ENCODE data around the gene ITGA1. TPM values are rescaled to one million over a fixed set of nuclear protein-coding genes. Genes with fewer than 3 reads are reported as not detected.
"Not testable (repeated sequence)": the region's sequence is repeated elsewhere in the genome, so short reads cannot be mapped to it uniquely, and the experiment has no call there.

The ITGA1 gene
- total RNA-seq, 4 donors from 2014 or later: 5.7 to 20.4 (median 12.4) TPM

DNA sequence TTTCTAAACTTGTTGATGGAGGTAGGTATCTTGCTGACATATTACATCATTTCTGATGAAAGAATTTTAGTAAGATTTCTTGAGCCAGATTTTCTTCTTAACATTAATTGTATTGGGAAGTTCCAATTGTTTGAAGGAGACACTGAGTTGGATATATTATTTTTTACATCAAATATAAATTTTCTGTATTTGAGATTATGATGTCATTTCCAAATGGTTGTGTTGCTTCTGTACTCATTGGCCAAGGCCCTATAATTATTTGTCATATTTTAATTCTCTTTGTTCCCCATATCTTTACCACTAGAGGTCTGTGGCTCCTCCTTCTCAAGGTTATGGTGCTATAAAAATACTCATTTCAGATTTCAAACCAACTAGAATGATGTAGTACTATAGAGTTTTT is 53.4 kb downstream of the ITGA1 start:
- peaks cover 0 to 19% of the 10 kb centered on the region in 2 donors for H3K4me1 ChIP-seq
- H3K27ac ChIP-seq: peak overlapping the region in 2 of 4 donors; percentile 60
- no peak overlapping the region for H3K4me3 ChIP-seq
- no peaks in the 10 kb centered on the region for H3K36me3 ChIP-seq
- no peaks in the 10 kb centered on the region for H3K9me3 ChIP-seq
- H3K27me3 ChIP-seq: no peaks in the 10 kb centered on the region
- DNase-seq (no peak), ATAC-seq (no peak)
- intact Hi-C loops (cut with DNase I; ENCODE audit: low total_unique reads) (no loop called here), in situ Hi-C loops (cut with MboI; ENCODE audit: low sequenced_read_pairs in 4 of 4) (no loop called here)
- TF ChIP-seq POLR2A (IDR thresholded peaks at IDR 0.05) (no peak), CTCF (IDR thresholded peaks at IDR 0.05 in 4 of 5, conservative IDR thresholded peaks at IDR 0.05 in 1 of 5) (no peak)

GRCh38 chr5:52842111-52842510 is 54.4 kb downstream of the ITGA1 start:
- no peak for DNase-seq
- no peaks in the 10 kb centered on the region for H3K27me3 ChIP-seq
- TF ChIP-seq POLR2A (IDR thresholded peaks at IDR 0.05): no peak
- TF ChIP-seq CTCF (IDR thresholded peaks at IDR 0.05 in 4 of 5, conservative IDR thresholded peaks at IDR 0.05 in 1 of 5): no peak
- peaks cover 0 to 17% of the 10 kb centered on the region in 2 donors for H3K4me1 ChIP-seq
- H3K4me3 ChIP-seq: no peak overlapping the region
- no peaks in the 10 kb centered on the region for H3K36me3 ChIP-seq
- H3K27ac ChIP-seq: no peak overlapping the region
- intact Hi-C loops (cut with DNase I; ENCODE audit: low total_unique reads) (no loop called here), in situ Hi-C loops (cut with MboI; ENCODE audit: low sequenced_read_pairs in 4 of 4) (no loop called here)
- ATAC-seq: no peak
- H3K9me3 ChIP-seq: no peaks in the 10 kb centered on the region

DNA sequence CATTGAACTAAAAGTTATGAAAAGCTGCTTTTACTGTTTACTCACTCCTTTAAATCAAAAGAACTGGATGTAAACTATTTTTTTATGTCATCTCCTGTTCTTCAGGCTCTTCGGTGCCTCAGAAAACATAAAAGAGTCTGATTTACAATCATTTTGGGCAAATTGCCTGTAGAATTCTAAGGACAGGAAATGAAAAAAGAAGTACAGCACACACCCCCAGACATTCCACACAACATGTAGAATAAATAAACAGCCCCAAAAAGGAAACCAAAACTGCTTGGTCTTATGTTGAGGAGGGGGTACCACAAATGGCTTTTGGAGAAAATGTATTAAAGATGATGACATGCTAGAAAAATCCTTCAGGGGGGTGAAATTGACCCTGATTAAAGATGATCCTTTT is 57.2 kb downstream of the ITGA1 start:
- intact Hi-C loops (cut with DNase I; ENCODE audit: low total_unique reads): no loop called here
- peak overlapping the region in 1 of 4 donors; percentile 7 for H3K27ac ChIP-seq
- no peak overlapping the region for H3K4me3 ChIP-seq
- in situ Hi-C loops (cut with MboI; ENCODE audit: low sequenced_read_pairs in 4 of 4): no loop called here
- H3K27me3 ChIP-seq: no peaks in the 10 kb centered on the region
- H3K36me3 ChIP-seq: no peaks in the 10 kb centered on the region
- no peak for DNase-seq
- no peaks in the 10 kb centered on the region for H3K9me3 ChIP-seq
- no peak for TF ChIP-seq CTCF (IDR thresholded peaks at IDR 0.05 in 4 of 5, conservative IDR thresholded peaks at IDR 0.05 in 1 of 5)
- no peak for TF ChIP-seq POLR2A (IDR thresholded peaks at IDR 0.05)
- H3K4me1 ChIP-seq: peaks cover 0 to 12% of the 10 kb centered on the region in 2 donors
- no peak for ATAC-seq

DNA sequence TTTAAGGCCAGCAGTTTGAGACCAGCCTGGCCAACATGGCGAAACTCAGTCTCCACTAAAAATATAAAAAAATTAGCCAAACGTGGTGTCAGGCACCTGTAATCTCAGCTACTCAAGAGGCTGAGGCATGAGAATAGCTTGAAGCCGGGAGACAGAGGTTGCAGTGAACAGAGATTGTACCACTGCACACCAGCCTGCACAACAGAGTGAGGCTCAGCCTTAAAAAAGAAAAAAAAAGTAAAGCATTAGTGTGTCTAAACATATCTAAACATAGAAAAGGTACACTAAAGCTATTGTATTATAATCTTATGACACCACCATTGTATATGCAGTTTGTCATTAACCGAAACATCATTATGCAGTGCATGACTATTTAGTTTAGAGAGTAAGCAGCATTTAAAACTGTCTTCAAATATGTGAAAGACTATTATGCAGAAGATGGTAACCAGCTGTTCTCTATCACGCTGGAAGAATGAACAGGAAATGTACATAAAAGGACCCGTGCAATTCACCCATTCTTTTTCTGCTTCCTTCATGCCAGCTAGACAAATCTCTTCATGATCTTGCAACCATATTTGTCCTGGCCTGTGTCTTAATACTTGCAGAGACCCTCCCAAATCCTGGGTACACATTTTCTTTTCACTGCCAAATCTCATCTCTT is 58.6 kb downstream of the ITGA1 start:
- intact Hi-C loops (cut with DNase I; ENCODE audit: low total_unique reads) (no loop called here), in situ Hi-C loops (cut with MboI; ENCODE audit: low sequenced_read_pairs in 4 of 4) (no loop called here)
- Histone ChIP-seq H3K4me1 (peaks cover 0 to 6% of the 10 kb centered on the region in 2 donors), H3K4me3 (no peak overlapping the region), H3K27ac (no peak overlapping the region), H3K36me3 (no peaks in the 10 kb centered on the region), H3K9me3 (no peaks in the 10 kb centered on the region), H3K27me3 (no peaks in the 10 kb centered on the region)
- TF ChIP-seq POLR2A (IDR thresholded peaks at IDR 0.05) (no peak), CTCF (IDR thresholded peaks at IDR 0.05 in 4 of 5, conservative IDR thresholded peaks at IDR 0.05 in 1 of 5) (no peak)
- ATAC-seq (no peak), DNase-seq (no peak)

- intact Hi-C loops (cut with DNase I; ENCODE audit: low total_unique reads); in situ Hi-C loops (cut with MboI; ENCODE audit: low sequenced_read_pairs in 4 of 4); H3K9me3 ChIP-seq; H3K27ac ChIP-seq; H3K36me3 ChIP-seq; DNase-seq; ATAC-seq; H3K4me3 ChIP-seq; H3K27me3 ChIP-seq; H3K4me1 ChIP-seq: not testable (repeated sequence)
These were observed 61.0 kb downstream of the ITGA1 start for GRCh38 chr5:52848688-52849087.
